Fibroblast of lung (primary cell): ENCODE data around the gene RNF215. TPM values are rescaled to one million over a fixed set of nuclear protein-coding genes. Genes with fewer than 3 reads are reported as not detected.

ENCODE experiments used
- DNase-seq, 2 donors: peaks; one replicate each; pipeline versions ENCODE4 v3.0.0 to v3.0.0-alpha.2; 2010; ENCODE audit warnings: low read depth in 2 of 2
- H2AFZ ChIP-seq: 2 replicates; pipeline ENCODE4 v1.5.1; 2012; ENCODE audit warnings: low read length, control low read depth, inconsistent platforms
- H3K27ac ChIP-seq: 2 replicates; pipeline ENCODE4 v1.5.1; 2011; ENCODE audit warnings: low read length, control low read depth; ENCODE audit not compliant: insufficient read depth
- H3K27me3 ChIP-seq: 2 replicates; pipeline ENCODE4 v1.5.1; 2011; ENCODE audit warnings: mild to moderate bottlenecking, low read length; ENCODE audit not compliant: control insufficient read depth, insufficient read depth
- H3K36me3 ChIP-seq: 2 replicates; pipeline ENCODE4 v1.5.1; 2011; ENCODE audit warnings: low read length; ENCODE audit not compliant: control insufficient read depth, insufficient read depth
- H3K4me1 ChIP-seq: 2 replicates; pipeline ENCODE4 v1.5.1; 2011; ENCODE audit warnings: low read length; ENCODE audit not compliant: control insufficient read depth, insufficient read depth; ENCODE audit errors: extremely low read depth
- H3K4me2 ChIP-seq: 2 replicates; pipeline ENCODE4 v1.5.1; 2011; ENCODE audit warnings: low read length, control low read depth; ENCODE audit not compliant: insufficient read depth; ENCODE audit errors: extremely low read depth
- H3K4me3 ChIP-seq, 4 experiments: fragments of 200-600 bp in 1 of 4; sonication (generic) in 1 of 4; replicated peaks in 1 of 4; 2 replicates each; pipeline ENCODE4 v1.5.1; 2011 to 2016; ENCODE audit warnings: low read length in 4 of 4, low read depth in 3 of 4, mild to moderate bottlenecking in 3 of 4, control low read depth in 2 of 4, inconsistent platforms in 1 of 4, mixed read lengths in 1 of 4; ENCODE audit not compliant: insufficient read depth in 1 of 4; ENCODE audit errors: control extremely low read depth in 1 of 4
- H3K79me2 ChIP-seq: 2 replicates; pipeline ENCODE4 v1.5.1; 2012; ENCODE audit warnings: mild to moderate bottlenecking, low read length, inconsistent platforms; ENCODE audit not compliant: control insufficient read depth, insufficient read depth
- H3K9ac ChIP-seq: 2 replicates; pipeline ENCODE4 v1.5.1; 2011; ENCODE audit warnings: mild to moderate bottlenecking, low read length, control low read depth; ENCODE audit not compliant: insufficient read depth
- H3K9me3 ChIP-seq: 2 replicates; pipeline ENCODE4 v1.5.1; 2012; ENCODE audit warnings: low read depth, low read length; ENCODE audit not compliant: control insufficient read depth, insufficient read depth
- H4K20me1 ChIP-seq: 2 replicates; pipeline ENCODE4 v1.5.1; 2011; ENCODE audit warnings: low read length; ENCODE audit not compliant: control insufficient read depth, insufficient read depth; ENCODE audit errors: extremely low read depth
- CTCF ChIP-seq, 2 donors: IDR thresholded peaks in 1 of 2; conservative IDR thresholded peaks in 1 of 2; 1 replicate in 1 of 2; 2 replicates in 1 of 2; pipeline ENCODE4 v1.5.1; 2011 to 2012; ENCODE audit warnings: low read length in 2 of 2, control low read depth in 1 of 2, inconsistent platforms in 1 of 2, low read depth in 1 of 2, mild to moderate bottlenecking in 1 of 2
- EZH2 ChIP-seq: IDR thresholded peaks from 2 replicates; pipeline ENCODE4 v1.5.1; 2012; ENCODE audit warnings: low read length, control low read depth, mild to moderate bottlenecking; ENCODE audit errors: missing control alignments
- polyA plus RNA-seq, 2 donors: library from polyadenylated mRNA; depleted of rRNA in 1 of 2; stranded (reverse) in 1 of 2; unstranded in 1 of 2; fragments of >200 nt; gene quantifications; 2 replicates each; pipeline ENCODE4 v1.2.1, GENCODE V29; 2011 to 2012; ENCODE audit warnings: missing spikeins in 1 of 2
- total RNA-seq: library from RNA; depleted of rRNA; stranded (reverse); fragments of >200 nt; gene quantifications from 2 replicates; pipeline ENCODE4 v1.2.1, GENCODE V29; 2014

The RNF215 gene
- total and polyA plus RNA-seq, 2 donors (not counting 1 experiment from before 2014, with no cell fraction given) = 5.3 to 30.2 TPM

- H3K4me1 ChIP-seq = no peaks in the 10 kb centered on the region
- H3K27me3 ChIP-seq = no peaks in the 10 kb centered on the region
- H4K20me1 ChIP-seq = no peaks in the 10 kb centered on the region
- H3K9me3 ChIP-seq = no peaks in the 10 kb centered on the region
- H3K4me3 ChIP-seq = no peak overlapping the region
- H3K36me3 ChIP-seq = peaks cover 10% of the 10 kb centered on the region
- no peak overlapping the region for H3K9ac ChIP-seq
- H3K4me2 ChIP-seq = no peak overlapping the region
- H3K79me2 ChIP-seq = no peaks in the 10 kb centered on the region
- no peak for TF ChIP-seq CTCF (conservative IDR thresholded peaks at IDR 0.05 in 1 of 2, IDR thresholded peaks at IDR 0.05 in 1 of 2; ENCODE audit: low read depth in 1 of 2, low read length in 2 of 2)
- TF ChIP-seq EZH2 = no peak
- H2AFZ ChIP-seq = no peak overlapping the region
- no peak for DNase-seq
- H3K27ac ChIP-seq = no peak overlapping the region
Measured at GRCh38 chr22:30380011-30380410, 7.2 kb downstream of the RNF215 start.

GRCh38 chr22:30375312-30375849 is 11.8 kb downstream of the RNF215 start:
- no peak for DNase-seq
- Histone ChIP-seq H3K9me3 (no peaks in the 10 kb centered on the region), H3K4me3 (no peak overlapping the region), H3K27ac (no peak overlapping the region), H3K9ac (no peak overlapping the region), H3K27me3 (no peaks in the 10 kb centered on the region), H3K36me3 (peaks cover 4% of the 10 kb centered on the region), H3K79me2 (no peaks in the 10 kb centered on the region), H4K20me1 (no peaks in the 10 kb centered on the region), H3K4me1 (no peaks in the 10 kb centered on the region), H2AFZ (no peak overlapping the region), H3K4me2 (no peak overlapping the region)
- TF ChIP-seq CTCF (conservative IDR thresholded peaks at IDR 0.05 in 1 of 2, IDR thresholded peaks at IDR 0.05 in 1 of 2; ENCODE audit: low read depth in 1 of 2, low read length in 2 of 2) (no peak), EZH2 (no peak)

GRCh38 chr22:30373331-30374325 is 13.6 kb downstream of the RNF215 start:
- Histone ChIP-seq H3K4me1 (no peaks in the 10 kb centered on the region), H4K20me1 (no peaks in the 10 kb centered on the region), H3K4me3 (no peak overlapping the region), H3K36me3 (peaks cover 4% of the 10 kb centered on the region), H3K79me2 (no peaks in the 10 kb centered on the region), H2AFZ (no peak overlapping the region), H3K9me3 (no peaks in the 10 kb centered on the region), H3K27me3 (no peaks in the 10 kb centered on the region), H3K27ac (no peak overlapping the region), H3K4me2 (no peak overlapping the region), H3K9ac (no peak overlapping the region)
- TF ChIP-seq EZH2 (no peak), CTCF (conservative IDR thresholded peaks at IDR 0.05 in 1 of 2, IDR thresholded peaks at IDR 0.05 in 1 of 2; ENCODE audit: low read depth in 1 of 2, low read length in 2 of 2) (no peak)
- no peak for DNase-seq
